Measurements from ENCODE around the gene GFOD1.
A peak's percentile ranks its signal among the peaks of the same experiment; 100 is the strongest.

The GFOD1 gene

GRCh38 chr6:13534536-13534935 lies 47.1 kb upstream of the GFOD1 start:
- Histone ChIP-seq H3K36me3 (ENCODE audit: insufficient read depth, low read length) (no peaks in the 10 kb centered on the region), H3K79me2 (ENCODE audit: insufficient read depth, low read length) (no peaks in the 10 kb centered on the region), H4K20me1 (ENCODE audit: insufficient read depth, low read length, poor library complexity, severe bottlenecking) (no peaks in the 10 kb centered on the region), H3K4me1 (ENCODE audit: insufficient read depth, low read length, poor library complexity, severe bottlenecking) (peaks cover 16% of the 10 kb centered on the region), H2AFZ (ENCODE audit: low read length) (no peak overlapping the region), H3F3A (ENCODE audit: low read depth) (no peaks in the 10 kb centered on the region), H3K9me3 (ENCODE audit: insufficient read depth, low read depth, low read length) (no peaks in the 10 kb centered on the region), H3K27me3 (ENCODE audit: insufficient read depth, low read length, poor library complexity, severe bottlenecking) (no peaks in the 10 kb centered on the region), H3K9me2 (replicated peaks; ENCODE audit: low read depth, low read length) (no peaks in the 10 kb centered on the region), H3K4me3 (ENCODE audit: low read length, poor library complexity, severe bottlenecking) (no peak overlapping the region), H3K4me2 (ENCODE audit: low read depth, low read length, poor library complexity, severe bottlenecking) (no peak overlapping the region), H3K9ac (ENCODE audit: low read depth, low read length, poor library complexity, severe bottlenecking) (no peak overlapping the region)
- no peak for TF ChIP-seq CTCF (conservative IDR thresholded peaks at IDR 0.05; ENCODE audit: low read length)
- TF ChIP-seq EZH2phosphoT487 (IDR thresholded peaks at IDR 0.05; ENCODE audit: borderline replicate concordance): no peak

GRCh38 chr6:13531956-13532355 lies 44.6 kb upstream of the GFOD1 start:
- Histone ChIP-seq H3K27me3 (ENCODE audit: insufficient read depth, low read length, poor library complexity, severe bottlenecking) (no peaks in the 10 kb centered on the region), H3F3A (ENCODE audit: low read depth) (no peaks in the 10 kb centered on the region), H2AFZ (ENCODE audit: low read length) (no peak overlapping the region), H3K9me3 (ENCODE audit: insufficient read depth, low read depth, low read length) (no peaks in the 10 kb centered on the region), H3K4me2 (ENCODE audit: low read depth, low read length, poor library complexity, severe bottlenecking) (no peak overlapping the region), H3K9me2 (replicated peaks; ENCODE audit: low read depth, low read length) (no peaks in the 10 kb centered on the region), H3K36me3 (ENCODE audit: insufficient read depth, low read length) (no peaks in the 10 kb centered on the region), H3K79me2 (ENCODE audit: insufficient read depth, low read length) (no peaks in the 10 kb centered on the region), H3K4me3 (ENCODE audit: low read length, poor library complexity, severe bottlenecking) (no peak overlapping the region), H4K20me1 (ENCODE audit: insufficient read depth, low read length, poor library complexity, severe bottlenecking) (no peaks in the 10 kb centered on the region), H3K9ac (ENCODE audit: low read depth, low read length, poor library complexity, severe bottlenecking) (no peak overlapping the region), H3K4me1 (ENCODE audit: insufficient read depth, low read length, poor library complexity, severe bottlenecking) (peaks cover 28% of the 10 kb centered on the region)
- TF ChIP-seq CTCF (conservative IDR thresholded peaks at IDR 0.05; ENCODE audit: low read length): no peak
- TF ChIP-seq EZH2phosphoT487 (IDR thresholded peaks at IDR 0.05; ENCODE audit: borderline replicate concordance): no peak

- Histone ChIP-seq H3K4me2 (ENCODE audit: low read depth, low read length, poor library complexity, severe bottlenecking) (no peak overlapping the region), H3K27me3 (ENCODE audit: insufficient read depth, low read length, poor library complexity, severe bottlenecking) (no peaks in the 10 kb centered on the region), H3F3A (ENCODE audit: low read depth) (peaks cover 5% of the 10 kb centered on the region; the same call in 1 of the 2 replicates), H3K9me3 (ENCODE audit: insufficient read depth, low read depth, low read length) (no peaks in the 10 kb centered on the region), H3K36me3 (ENCODE audit: insufficient read depth, low read length) (no peaks in the 10 kb centered on the region), H4K20me1 (ENCODE audit: insufficient read depth, low read length, poor library complexity, severe bottlenecking) (no peaks in the 10 kb centered on the region), H3K9me2 (replicated peaks; ENCODE audit: low read depth, low read length) (no peaks in the 10 kb centered on the region), H3K4me1 (ENCODE audit: insufficient read depth, low read length, poor library complexity, severe bottlenecking) (peaks cover 50% of the 10 kb centered on the region), H3K9ac (ENCODE audit: low read depth, low read length, poor library complexity, severe bottlenecking) (peak overlapping the region; percentile 15), H3K4me3 (ENCODE audit: low read length, poor library complexity, severe bottlenecking) (no peak overlapping the region), H2AFZ (ENCODE audit: low read length) (peak overlapping the region; percentile 67; the same call in 1 of the 2 replicates), H3K79me2 (ENCODE audit: insufficient read depth, low read length) (no peaks in the 10 kb centered on the region)
- TF ChIP-seq CTCF (conservative IDR thresholded peaks at IDR 0.05; ENCODE audit: low read length) (no peak), EZH2phosphoT487 (IDR thresholded peaks at IDR 0.05; ENCODE audit: borderline replicate concordance) (no peak)
Observed at GRCh38 chr6:13528777-13529343, 41.5 kb upstream of the GFOD1 start.
